Colonic mucosa (tissue), 4 donors: ENCODE results near the gene NBEA. TPM values are rescaled to one million over a fixed set of nuclear protein-coding genes. Genes with fewer than 3 reads are reported as not detected.
"Not testable (repeated sequence)": the region's sequence is repeated elsewhere in the genome, so short reads cannot be mapped to it uniquely, and the experiment has no call there.

ENCODE experiments used
- DNase-seq: peaks from one replicate; pipeline ENCODE4 v3.0.0-alpha.2; 2020
- H3K27ac ChIP-seq: fragments of 200-600 bp; one replicate; pipeline ENCODE4 v1.8.0; 2021
- H3K27me3 ChIP-seq: fragments of 200-600 bp; one replicate; pipeline ENCODE4 v1.8.0; 2021
- H3K36me3 ChIP-seq: fragments of 200-600 bp; one replicate; pipeline ENCODE4 v1.8.0; 2021
- H3K4me1 ChIP-seq: fragments of 200-600 bp; one replicate; pipeline ENCODE4 v1.8.0; 2021; ENCODE audit warnings: mild to moderate bottlenecking
- H3K4me3 ChIP-seq: fragments of 200-600 bp; one replicate; pipeline ENCODE4 v1.8.0; 2021
- H3K9ac ChIP-seq, 2 donors: one replicate each; pipeline ENCODE4 v1.7.0; 2013; ENCODE audit warnings: control low read depth in 2 of 2, low read depth in 2 of 2, low read length in 2 of 2
- H3K9me3 ChIP-seq: fragments of 200-600 bp; one replicate; pipeline ENCODE4 v1.8.0; 2021
- CTCF ChIP-seq: fragments of 200-600 bp; IDR thresholded peaks from one replicate; pipeline ENCODE4 v1.8.0; 2022; ENCODE audit warnings: antibody characterized with exemption, mild to moderate bottlenecking
- intact Hi-C: fragments of 100-400 bp; cut with DNase I; formaldehyde crosslinking; loops from one replicate; pipeline ENCODE4 v1.14.1; 2022
- total RNA-seq, 2 donors: library from RNA; stranded (reverse); fragmentation: NEBNext Ultra II Directional in 1 of 2; extraction: Animal tissue kit (Norgen Biotek cat#: 25700) in 1 of 2; gene quantifications; one replicate each; pipeline ENCODE4 v1.2.1, GENCODE V29; 2021
- donor health status: healthy.
- donor health status: DM: no; HTN: no; CAD: no.
- donor health status: DM: no; HTN: no; CAD: no.

NBEA gene
- total RNA-seq, 2 donors from 2014 or later: 1.9 to 5.5 TPM

- Histone ChIP-seq H3K9ac (no peak overlapping the region), H3K27me3 (no peaks in the 10 kb centered on the region), H3K4me1 (no peaks in the 10 kb centered on the region), H3K4me3 (no peak overlapping the region), H3K27ac (no peak overlapping the region), H3K36me3 (no peaks in the 10 kb centered on the region), H3K9me3 (no peaks in the 10 kb centered on the region)
- intact Hi-C loops: no loop called here
- DNase-seq: no peak
- TF ChIP-seq CTCF: no peak
These were observed 113.6 kb downstream of the NBEA start for GRCh38 chr13:35055705-35056104.

GRCh38 chr13:35057858-35058257 is 115.8 kb downstream of the NBEA start:
- no peak overlapping the region for H3K4me3 ChIP-seq
- intact Hi-C loops: no loop called here
- no peaks in the 10 kb centered on the region for H3K9me3 ChIP-seq
- H3K4me1 ChIP-seq: no peaks in the 10 kb centered on the region
- H3K9ac ChIP-seq: no peak overlapping the region
- no peak for TF ChIP-seq CTCF
- H3K36me3 ChIP-seq: no peaks in the 10 kb centered on the region
- DNase-seq: no peak
- no peak overlapping the region for H3K27ac ChIP-seq
- H3K27me3 ChIP-seq: no peaks in the 10 kb centered on the region

- intact Hi-C loops, DNase-seq: not testable (repeated sequence)
These were observed 116.5 kb downstream of the NBEA start for GRCh38 chr13:35058585-35058984.

GRCh38 chr13:35086667-35087066 is 144.6 kb downstream of the NBEA start:
- H3K4me3 ChIP-seq: no peak overlapping the region
- TF ChIP-seq CTCF: no peak
- no peak for DNase-seq
- intact Hi-C loops: no loop called here
- H3K27me3 ChIP-seq: no peaks in the 10 kb centered on the region
- H3K27ac ChIP-seq: no peak overlapping the region
- H3K4me1 ChIP-seq: no peaks in the 10 kb centered on the region
- no peaks in the 10 kb centered on the region for H3K9me3 ChIP-seq
- no peak overlapping the region for H3K9ac ChIP-seq
- H3K36me3 ChIP-seq: no peaks in the 10 kb centered on the region

More at GRCh38 chr13:35058585-35058984, 116.5 kb downstream of the NBEA start:
- not testable (repeated sequence) for H3K9ac ChIP-seq, H3K27ac ChIP-seq, H3K9me3 ChIP-seq, H3K4me1 ChIP-seq, H3K4me3 ChIP-seq, H3K27me3 ChIP-seq, H3K36me3 ChIP-seq

- Histone ChIP-seq H3K9me3 (no peaks in the 10 kb centered on the region), H3K27ac (no peak overlapping the region), H3K9ac (no peak overlapping the region), H3K4me1 (no peaks in the 10 kb centered on the region), H3K36me3 (no peaks in the 10 kb centered on the region), H3K27me3 (no peaks in the 10 kb centered on the region), H3K4me3 (no peak overlapping the region)
- intact Hi-C loops: no loop called here
- DNase-seq: no peak
- TF ChIP-seq CTCF: no peak
These were observed 150.2 kb downstream of the NBEA start for GRCh38 chr13:35092251-35092650.

- DNase-seq: no peak
These were observed 150.7 kb downstream of the NBEA start for GRCh38 chr13:35092751-35093150.

More at GRCh38 chr13:35092751-35093150, 150.7 kb downstream of the NBEA start:
- Histone ChIP-seq H3K27ac (no peak overlapping the region), H3K36me3 (no peaks in the 10 kb centered on the region), H3K27me3 (no peaks in the 10 kb centered on the region), H3K4me3 (no peak overlapping the region), H3K9me3 (no peaks in the 10 kb centered on the region), H3K9ac (no peak overlapping the region), H3K4me1 (no peaks in the 10 kb centered on the region)
- no peak for TF ChIP-seq CTCF
- intact Hi-C loops: no loop called here
